HepG2 (cell line): ENCODE results near the gene SS18L1. TPM values are rescaled to one million over a fixed set of nuclear protein-coding genes. Genes with fewer than 3 reads are reported as not detected.

Experiments
- EP300 ChIP-seq, 3 experiments: sonication (generic) in 1 of 3; formaldehyde crosslinking in 1 of 3; IDR thresholded peaks; 2 replicates each; pipeline versions ENCODE4 v1.5.1 to v1.6.1; 2011 to 2020; ENCODE audit warnings: low read depth in 2 of 3, low read length in 2 of 3, borderline replicate concordance in 1 of 3, improper control_type of control experiment in 1 of 3, mild to moderate bottlenecking in 1 of 3, missing genetic modification reagents in 1 of 3, moderate library complexity in 1 of 3
- GRHL1 ChIP-seq: sonication (generic); formaldehyde crosslinking; conservative IDR thresholded peaks from 2 replicates; pipeline ENCODE4 v1.8.0; 2022; ENCODE audit warnings: missing genetic modification reagents
- MBD4 ChIP-seq: IDR thresholded peaks from 2 replicates; pipeline ENCODE4 v1.6.1; 2012; ENCODE audit warnings: low read length, inconsistent platforms, borderline replicate concordance
- MEIS2 ChIP-seq: sonication (generic); formaldehyde crosslinking; IDR thresholded peaks from 2 replicates; pipeline ENCODE4 v1.9.0; 2021; ENCODE audit warnings: mild to moderate bottlenecking, missing genetic modification reagents
- MLX ChIP-seq: IDR thresholded peaks from 2 replicates; pipeline ENCODE4 v1.6.1; 2016
- POLR2G ChIP-seq: fragments of 200-400 bp; formaldehyde crosslinking; IDR thresholded peaks from 2 replicates; pipeline ENCODE4 v1.6.1; 2018; ENCODE audit warnings: mild to moderate bottlenecking, low read depth, low read length, moderate library complexity
- RNF219 ChIP-seq: sonication (generic); formaldehyde crosslinking; IDR thresholded peaks from 2 replicates; pipeline ENCODE4 v1.5.0; 2020; ENCODE audit warnings: mild to moderate bottlenecking, missing genetic modification reagents
- ZBTB2 ChIP-seq: sonication (generic); formaldehyde crosslinking; IDR thresholded peaks from 2 replicates; pipeline ENCODE4 v1.8.0; 2022; ENCODE audit warnings: low read depth, missing genetic modification reagents
- ZBTB38 ChIP-seq: sonication (generic); formaldehyde crosslinking; IDR thresholded peaks from 2 replicates; pipeline ENCODE4 v1.5.1; 2020; ENCODE audit warnings: mild to moderate bottlenecking, missing genetic modification reagents
- ZFP37 ChIP-seq: sonication (generic); formaldehyde crosslinking; IDR thresholded peaks from 2 replicates; pipeline ENCODE4 v1.4.0; 2020; ENCODE audit warnings: missing genetic modification reagents, borderline replicate concordance
- ZFP41 ChIP-seq: sonication (generic); formaldehyde crosslinking; IDR thresholded peaks from 2 replicates; pipeline ENCODE4 v1.4.0; 2020; ENCODE audit warnings: mild to moderate bottlenecking, missing genetic modification reagents, borderline replicate concordance
- ZNF225 ChIP-seq: sonication (generic); formaldehyde crosslinking; IDR thresholded peaks from 2 replicates; pipeline ENCODE4 v1.4.0; 2020; ENCODE audit warnings: mild to moderate bottlenecking, missing genetic modification reagents
- ZNF326 ChIP-seq: sonication (generic); formaldehyde crosslinking; IDR thresholded peaks from 2 replicates; pipeline ENCODE4 v1.4.0; 2020; ENCODE audit warnings: missing genetic modification reagents, borderline replicate concordance
- ZNF597 ChIP-seq: sonication (generic); formaldehyde crosslinking; IDR thresholded peaks from 2 replicates; pipeline ENCODE4 v1.5.0; 2020; ENCODE audit warnings: missing genetic modification reagents
- ZNF709 ChIP-seq: sonication (generic); formaldehyde crosslinking; IDR thresholded peaks from 2 replicates; pipeline ENCODE4 v1.5.0; 2020; ENCODE audit warnings: mild to moderate bottlenecking, missing genetic modification reagents
- ZNF878 ChIP-seq: sonication (generic); formaldehyde crosslinking; IDR thresholded peaks from 2 replicates; pipeline ENCODE4 v1.8.1; 2023; ENCODE audit warnings: mild to moderate bottlenecking, missing genetic modification reagents, moderate library complexity
- polyA plus RNA-seq, 8 experiments: library from polyadenylated mRNA; depleted of rRNA in 3 of 8; stranded (reverse) in 7 of 8; unstranded in 1 of 8; fragments of >200 nt; fragmentation: Illumina TruSeq in 4 of 8; extraction: Trizol in 4 of 8; gene quantifications; 2 replicates each; pipeline versions ENCODE4 v1.2.1 to v1.2.3, GENCODE V29; 2011 to 2016; ENCODE audit warnings: low read depth in 4 of 8, missing spikeins in 1 of 8, mixed read lengths in 1 of 8; ENCODE audit not compliant: insufficient read depth in 1 of 8
- total RNA-seq, 5 experiments: library from RNA; depleted of rRNA; stranded (reverse); fragments of >200 nt; fragmentation: Illumina TruSeq; extraction: Trizol; gene quantifications; 2 replicates each; pipeline ENCODE4 v1.2.3, GENCODE V29; 2016; ENCODE audit warnings: low read depth in 1 of 5

SS18L1 gene
- total and polyA plus RNA-seq, 2 of the 13 experiments (the other 11 are each of a cell fraction or from before 2014, with no cell fraction given) = 17.8 to 27.6 TPM

GRCh38 chr20:62119591-62120364, 23.8 kb upstream of the SS18L1 start (continued):
- TF ChIP-seq RNF219 (no peak), ZNF225 (CRISPR knock-in tag) (0 out of 2 replicates have a peak, but pooled peaks have one; percentile 23), GRHL1 (CRISPR knock-in tag) (no peak), ZNF326 (CRISPR knock-in tag) (no peak), ZFP37 (no peak), MEIS2 (CRISPR knock-in tag) (no peak; the same call in 1 of the 2 replicates), ZNF597 (CRISPR knock-in tag) (no peak), ZBTB2 (CRISPR knock-in tag) (no peak), POLR2G (no peak; the same call in none of the 2 replicates), EP300 (IDR thresholded peaks at IDR 0.05; ENCODE audit: low read depth in 2 of 2, low read length in 2 of 2) (peak in 1 of 2 experiments; percentile 59; a peak in 2 of 4 replicates), EP300 (CRISPR knock-in tag; IDR thresholded peaks at IDR 0.05; ENCODE audit: borderline replicate concordance) (no peak), MBD4 (no peak), ZFP41 (CRISPR knock-in tag) (no peak), MLX (peak; percentile 46; the same call in 1 of the 2 replicates), ZNF878 (CRISPR knock-in tag) (no peak), ZNF709 (CRISPR knock-in tag) (no peak; the same call in 1 of the 2 replicates), ZBTB38 (CRISPR knock-in tag) (no peak)
